ENCODE measurements around the gene SIVA1. TPM values are rescaled to one million over a fixed set of nuclear protein-coding genes. Genes with fewer than 3 reads are reported as not detected.
A peak's percentile ranks its signal among the peaks of the same experiment; 100 is the strongest.

SIVA1 gene
- total RNA-seq, 4 donors from 2014 or later: 149 to 282 (median 201) TPM

GRCh38 chr14:104786091-104786586 lies 33.2 kb downstream of the SIVA1 start:
- no CpG with 5 or more reads among the region's 14 CpGs for WGBS, 2 donors
- H3K4me1 ChIP-seq: peaks cover 15 to 98% (median 20%) of the 10 kb centered on the region in 3 donors
- peaks cover 0 to 81% (median 12%) of the 10 kb centered on the region in 3 donors for H3K36me3 ChIP-seq
- no peaks in the 10 kb centered on the region for H3K27me3 ChIP-seq
- peak in 1 of 6 experiments; percentile 5 for TF ChIP-seq CTCF (IDR thresholded peaks at IDR 0.05)
- TF ChIP-seq POLR2A (IDR thresholded peaks at IDR 0.05): no peak
- no peaks in the 10 kb centered on the region for H3K9me3 ChIP-seq
- no peak overlapping the region for H3K4me3 ChIP-seq
- intact Hi-C loops (cut with DNase I): no loop called here
- H3K27ac ChIP-seq: peak overlapping the region in 2 of 4 donors; percentile 17 to 39
- no peak for DNase-seq

DNA sequence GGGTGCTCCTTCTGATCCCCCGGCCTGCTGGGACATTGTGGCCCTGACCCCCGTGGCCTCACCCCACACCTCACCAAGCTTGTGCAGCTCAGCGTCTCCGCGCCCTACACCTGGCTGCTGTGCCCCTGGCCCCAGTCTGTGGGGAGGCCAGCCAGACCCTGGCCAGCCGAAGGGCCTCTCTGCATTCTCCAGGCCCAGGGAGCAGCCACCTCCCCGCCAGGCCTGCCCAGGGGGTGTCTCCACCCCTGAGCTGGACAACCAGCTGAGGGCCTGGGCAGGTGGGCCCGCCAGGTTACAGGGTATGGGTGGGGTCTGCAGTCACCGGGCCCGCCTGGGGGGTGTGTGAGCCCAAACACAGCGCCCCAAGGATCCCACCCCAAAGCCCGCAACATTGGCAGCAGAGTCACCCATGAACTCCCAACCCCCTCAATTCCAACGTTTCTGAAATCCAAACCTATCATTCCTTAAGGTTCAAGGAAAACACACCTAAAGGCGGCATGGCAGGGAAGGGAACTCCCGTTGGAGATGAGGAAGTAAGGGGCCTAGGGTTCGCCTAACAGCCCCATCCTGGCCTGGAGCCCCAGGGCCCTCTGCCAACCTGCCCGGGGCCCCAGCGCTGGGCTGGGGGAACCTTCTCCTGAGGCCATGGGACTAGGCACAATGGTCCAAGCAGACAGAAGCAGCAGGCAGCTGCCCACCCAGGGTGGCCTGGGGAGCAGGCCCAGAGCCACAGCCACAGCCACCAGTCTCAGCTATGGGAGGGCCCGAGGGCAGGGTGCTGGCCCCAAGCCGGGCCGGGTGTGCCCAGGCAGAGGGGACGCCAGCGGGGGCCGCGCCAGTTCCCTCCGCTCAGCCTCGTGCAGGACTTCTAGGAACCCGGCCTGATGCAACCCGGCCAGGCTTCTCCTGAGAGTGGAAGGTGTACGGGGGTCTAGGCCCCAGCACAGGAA lies 34.1 kb downstream of the SIVA1 start:
- WGBS, 2 donors: 67% methylated on average over 3 of the region's 30 CpGs; no CpG with 5 or more reads in 1 of the 2 donors
- Histone ChIP-seq H3K27ac (peak overlapping the region in 2 of 4 donors; percentile 2 to 39), H3K4me3 (no peak overlapping the region), H3K4me1 (peaks cover 18 to 99% (median 22%) of the 10 kb centered on the region in 3 donors), H3K27me3 (no peaks in the 10 kb centered on the region), H3K36me3 (peaks cover 0 to 81% (median 16%) of the 10 kb centered on the region in 3 donors), H3K9me3 (no peaks in the 10 kb centered on the region)
- DNase-seq: no peak
- intact Hi-C loops (cut with DNase I): no loop called here
- no peak for TF ChIP-seq POLR2A (IDR thresholded peaks at IDR 0.05)
- TF ChIP-seq CTCF (IDR thresholded peaks at IDR 0.05): no peak

- H3K4me1 ChIP-seq: peaks cover 25 to 100% (median 29%) of the 10 kb centered on the region in 3 donors
Observed at GRCh38 chr14:104787736-104788135, 34.8 kb downstream of the SIVA1 start.

GRCh38 chr14:104788161-104788818 lies 35.3 kb downstream of the SIVA1 start:
- peaks cover 31 to 100% (median 34%) of the 10 kb centered on the region in 3 donors for H3K4me1 ChIP-seq
- DNase-seq: no peak
- H3K27me3 ChIP-seq: no peaks in the 10 kb centered on the region
- WGBS, 2 donors: no CpG with 5 or more reads among the region's 14 CpGs
- no peak overlapping the region for H3K4me3 ChIP-seq
- peak overlapping the region in 2 of 4 donors; percentile 9 to 43 for H3K27ac ChIP-seq
- H3K36me3 ChIP-seq: peaks cover 0 to 75% (median 20%) of the 10 kb centered on the region in 3 donors
- TF ChIP-seq POLR2A (IDR thresholded peaks at IDR 0.05): no peak
- no peak for TF ChIP-seq CTCF (IDR thresholded peaks at IDR 0.05)
- intact Hi-C loops (cut with DNase I): no loop called here
- no peaks in the 10 kb centered on the region for H3K9me3 ChIP-seq

More at GRCh38 chr14:104787736-104788135, 34.8 kb downstream of the SIVA1 start:
- intact Hi-C loops (cut with DNase I): no loop called here
- TF ChIP-seq POLR2A (IDR thresholded peaks at IDR 0.05) (no peak), CTCF (IDR thresholded peaks at IDR 0.05) (no peak)
- DNase-seq: no peak
- WGBS, 2 donors: 96% methylated on average over 4 of the region's 7 CpGs; no CpG with 5 or more reads in 1 of the 2 donors
- peak overlapping the region in 2 of 4 donors; percentile 9 to 43 for H3K27ac ChIP-seq
- H3K27me3 ChIP-seq: no peaks in the 10 kb centered on the region
- H3K4me3 ChIP-seq: no peak overlapping the region
- peaks cover 0 to 79% (median 20%) of the 10 kb centered on the region in 3 donors for H3K36me3 ChIP-seq
- H3K9me3 ChIP-seq: no peaks in the 10 kb centered on the region

Data from esophagus squamous epithelium (tissue), 5 donors.